DND-41 (cell line): Measurements from ENCODE around the gene SRMS.
"Not testable (repeated sequence)": the region's sequence is repeated elsewhere in the genome, so short reads cannot be mapped to it uniquely, and the experiment has no call there.

Source experiments
- ATAC-seq: fragments of 200-7000 bp; cut with Tn5 transposase; 3 replicates; pipeline ENCODE4 v1.9.1; 2021; ENCODE audit warnings: low read depth; ENCODE audit not compliant: insufficient read depth
- DNase-seq: peaks from one replicate; pipeline ENCODE4 v3.0.0-alpha.2; 2020
- H2AFZ ChIP-seq: 2 replicates; pipeline ENCODE4 v1.6.0; 2012; ENCODE audit warnings: low read depth, low read length
- H3K27ac ChIP-seq: 2 replicates; pipeline ENCODE4 v1.5.1; 2012; ENCODE audit warnings: low read length, inconsistent platforms
- H3K27me3 ChIP-seq: fragments of 200-600 bp; sonication (generic); 2 replicates; pipeline ENCODE4 v1.6.0; 2012; ENCODE audit warnings: low read length, mild to moderate bottlenecking, inconsistent platforms; ENCODE audit not compliant: insufficient read depth, poor library complexity
- H3K36me3 ChIP-seq: 2 replicates; pipeline ENCODE4 v1.5.1; 2012; ENCODE audit warnings: low read length, inconsistent platforms; ENCODE audit not compliant: insufficient read depth
- H3K4me1 ChIP-seq: 2 replicates; pipeline ENCODE4 v1.5.1; 2012; ENCODE audit warnings: mild to moderate bottlenecking, low read length; ENCODE audit not compliant: insufficient read depth
- H3K4me2 ChIP-seq: 2 replicates; pipeline ENCODE4 v1.6.0; 2012; ENCODE audit warnings: mild to moderate bottlenecking, moderate library complexity, low read length, inconsistent platforms; ENCODE audit not compliant: insufficient read depth
- H3K4me3 ChIP-seq, 2 experiments: fragments of 200-600 bp in 1 of 2; shearing (Covaris generic) in 1 of 2; 2 replicates each; pipeline ENCODE4 v1.5.1; 2012 to 2016; ENCODE audit warnings: inconsistent platforms in 2 of 2, low read length in 2 of 2, mild to moderate bottlenecking in 2 of 2, low read depth in 1 of 2, moderate library complexity in 1 of 2
- H3K79me2 ChIP-seq: 2 replicates; pipeline ENCODE4 v1.6.0; 2012; ENCODE audit warnings: low read length, inconsistent platforms; ENCODE audit not compliant: insufficient read depth
- H3K9ac ChIP-seq: 2 replicates; pipeline ENCODE4 v1.6.0; 2012; ENCODE audit warnings: low read depth, mild to moderate bottlenecking, inconsistent platforms, low read length, moderate library complexity
- H3K9me3 ChIP-seq: 2 replicates; pipeline ENCODE4 v1.5.1; 2012; ENCODE audit warnings: low read length, moderate library complexity, mild to moderate bottlenecking, inconsistent platforms; ENCODE audit not compliant: insufficient read depth, severe bottlenecking
- H4K20me1 ChIP-seq: 2 replicates; pipeline ENCODE4 v1.6.0; 2012; ENCODE audit warnings: low read length; ENCODE audit not compliant: insufficient read depth
- CTCF ChIP-seq: IDR thresholded peaks from 2 replicates; pipeline ENCODE4 v1.5.1; 2012; ENCODE audit warnings: borderline replicate concordance, low read length, moderate library complexity, mild to moderate bottlenecking; ENCODE audit not compliant: poor library complexity, severe bottlenecking; ENCODE audit errors: extremely low read depth
- EZH2 ChIP-seq: IDR thresholded peaks from 3 replicates; pipeline ENCODE4 v1.6.1; 2012; ENCODE audit warnings: borderline replicate concordance, low read depth, mild to moderate bottlenecking, moderate library complexity, low read length, inconsistent platforms; ENCODE audit not compliant: severe bottlenecking

SRMS gene

GRCh38 chr20:63572071-63572787, 24.7 kb upstream of the SRMS start:
- H4K20me1 ChIP-seq: peaks cover 33% of the 10 kb centered on the region
- H3K4me2 ChIP-seq: no peak overlapping the region
- peaks cover 28% of the 10 kb centered on the region for H3K4me1 ChIP-seq
- no peaks in the 10 kb centered on the region; the same call in 1 of the 2 replicates for H3K79me2 ChIP-seq
- no peak overlapping the region for H3K4me3 ChIP-seq
- no peaks in the 10 kb centered on the region for H3K9me3 ChIP-seq
- ATAC-seq (no peak), DNase-seq (no peak)
- no peak for TF ChIP-seq CTCF
- TF ChIP-seq EZH2: no peak
- no peak overlapping the region for H3K27ac ChIP-seq
- peaks cover 13% of the 10 kb centered on the region for H3K27me3 ChIP-seq
- no peak overlapping the region for H2AFZ ChIP-seq
- no peak overlapping the region; the same call in 1 of the 2 replicates for H3K9ac ChIP-seq
- H3K36me3 ChIP-seq: no peaks in the 10 kb centered on the region

- ATAC-seq, H2AFZ ChIP-seq, H3K9me3 ChIP-seq, H3K4me2 ChIP-seq, H3K27ac ChIP-seq, H3K36me3 ChIP-seq, DNase-seq, H3K79me2 ChIP-seq, H3K4me3 ChIP-seq, H3K9ac ChIP-seq: not testable (repeated sequence)
- Histone ChIP-seq H3K4me1 (peaks cover 28% of the 10 kb centered on the region), H4K20me1 (peaks cover 39% of the 10 kb centered on the region), H3K27me3 (peaks cover 13% of the 10 kb centered on the region)
Observed at GRCh38 chr20:63571087-63571478, 23.5 kb upstream of the SRMS start.

GRCh38 chr20:63570281-63571086, 22.9 kb upstream of the SRMS start:
- Histone ChIP-seq H3K9me3 (no peaks in the 10 kb centered on the region), H3K4me1 (peaks cover 28% of the 10 kb centered on the region), H3K79me2 (no peaks in the 10 kb centered on the region; the same call in 1 of the 2 replicates), H4K20me1 (peaks cover 39% of the 10 kb centered on the region), H3K4me2 (no peak overlapping the region), H3K4me3 (no peak overlapping the region), H3K27ac (no peak overlapping the region), H2AFZ (no peak overlapping the region), H3K27me3 (peaks cover 13% of the 10 kb centered on the region), H3K9ac (no peak overlapping the region), H3K36me3 (no peaks in the 10 kb centered on the region)
- TF ChIP-seq CTCF: no peak
- no peak for TF ChIP-seq EZH2
- ATAC-seq: no peak
- DNase-seq: no peak
